ENCODE data around the gene CTDSPL.

Gene CTDSPL

GRCh38 chr3:37999836-38000235, 138.2 kb downstream of the CTDSPL start:
- no CpG with 5 or more reads among the region's 6 CpGs for WGBS, 2 donors (ENCODE audit: extremely low coverage in 2 of 2, insufficient read length in 2 of 2, insufficient replicate concordance in 1 of 2)
- H3K4ac ChIP-seq (ENCODE audit: low read length) = no peak overlapping the region
- H3K14ac ChIP-seq (ENCODE audit: low read length) = no peak overlapping the region
- no peak overlapping the region for H2BK120ac ChIP-seq (ENCODE audit: low read depth, low read length)
- H3K27me3 ChIP-seq (ENCODE audit: control insufficient read depth in 3 of 3, insufficient read depth in 3 of 3, low read depth in 1 of 3, low read length in 3 of 3) = peaks cover 0 to 27% (median 6%) of the 10 kb centered on the region in 3 experiments
- no peak overlapping the region for H3K23ac ChIP-seq (ENCODE audit: low read depth, low read length, poor library complexity)
- H3K79me1 ChIP-seq (ENCODE audit: low read depth, low read length) = no peaks in the 10 kb centered on the region
- no peaks in the 10 kb centered on the region for H3K9me3 ChIP-seq (replicated peaks in 1 of 2; ENCODE audit: control insufficient read depth in 2 of 2, insufficient read depth in 1 of 2, low read depth in 1 of 2, low read length in 2 of 2)
- H3K9ac ChIP-seq (ENCODE audit: low read depth, low read length, poor library complexity) = no peak overlapping the region
- H3K4me3 ChIP-seq (ENCODE audit: low read length in 2 of 2) = no peak overlapping the region
- peaks cover 2 to 14% of the 10 kb centered on the region in 2 donors for H3K36me3 ChIP-seq (replicated peaks in 1 of 2; ENCODE audit: control insufficient read depth in 2 of 2, insufficient read depth in 2 of 2, low read length in 2 of 2)
- no peak overlapping the region for H2BK12ac ChIP-seq (ENCODE audit: low read length)
- no peak overlapping the region for H2AK5ac ChIP-seq (ENCODE audit: low read depth, low read length)
- no peak overlapping the region for H3K4me2 ChIP-seq (ENCODE audit: insufficient read depth, low read length, poor library complexity, severe bottlenecking)
- no peak overlapping the region for H4K91ac ChIP-seq (ENCODE audit: low read depth, low read length, poor library complexity)
- H3K27ac ChIP-seq (replicated peaks; ENCODE audit: low read length) = no peak overlapping the region
- H4K8ac ChIP-seq (ENCODE audit: low read depth, low read length) = no peak overlapping the region
- H3K18ac ChIP-seq (ENCODE audit: low read length) = no peak overlapping the region
- H2BK15ac ChIP-seq (ENCODE audit: low read length) = no peak overlapping the region
- H3K4me1 ChIP-seq (ENCODE audit: control insufficient read depth in 2 of 2, insufficient read depth in 1 of 2, low read depth in 1 of 2, low read length in 2 of 2) = peaks cover 14 to 20% of the 10 kb centered on the region in 2 donors
- no peak overlapping the region for H2BK5ac ChIP-seq (ENCODE audit: low read length)
- no peak overlapping the region for H2AFZ ChIP-seq (ENCODE audit: low read length)
- DNase-seq (ENCODE audit: low spot score) = no peak

- no peak overlapping the region for H2BK120ac ChIP-seq (ENCODE audit: low read depth, low read length)
- no peak overlapping the region for H4K8ac ChIP-seq (ENCODE audit: low read depth, low read length)
- no peaks in the 10 kb centered on the region for H3K79me1 ChIP-seq (ENCODE audit: low read depth, low read length)
Observed at GRCh38 chr3:38000242-38000916, 138.7 kb downstream of the CTDSPL start.

GRCh38 chr3:38000965-38001455, 139.3 kb downstream of the CTDSPL start:
- Histone ChIP-seq H3K9ac (ENCODE audit: low read depth, low read length, poor library complexity) (peak overlapping the region; percentile 26), H4K8ac (ENCODE audit: low read depth, low read length) (no peak overlapping the region), H3K36me3 (replicated peaks in 1 of 2; ENCODE audit: control insufficient read depth in 2 of 2, insufficient read depth in 2 of 2, low read length in 2 of 2) (peaks cover 10 to 18% of the 10 kb centered on the region in 2 donors), H2AK5ac (ENCODE audit: low read depth, low read length) (no peak overlapping the region), H2BK15ac (ENCODE audit: low read length) (no peak overlapping the region), H4K91ac (ENCODE audit: low read depth, low read length, poor library complexity) (no peak overlapping the region), H2BK12ac (ENCODE audit: low read length) (no peak overlapping the region), H3K4me3 (ENCODE audit: low read length in 2 of 2) (no peak overlapping the region), H3K23ac (ENCODE audit: low read depth, low read length, poor library complexity) (no peak overlapping the region), H3K14ac (ENCODE audit: low read length) (no peak overlapping the region), H3K79me1 (ENCODE audit: low read depth, low read length) (no peaks in the 10 kb centered on the region), H3K27ac (replicated peaks; ENCODE audit: low read length) (no peak overlapping the region), H2AFZ (ENCODE audit: low read length) (peak overlapping the region; percentile 26), H3K4ac (ENCODE audit: low read length) (no peak overlapping the region), H3K27me3 (ENCODE audit: control insufficient read depth in 3 of 3, insufficient read depth in 3 of 3, low read depth in 1 of 3, low read length in 3 of 3) (peaks cover 0 to 18% (median 6%) of the 10 kb centered on the region in 3 experiments), H3K18ac (ENCODE audit: low read length) (no peak overlapping the region), H3K9me3 (replicated peaks in 1 of 2; ENCODE audit: control insufficient read depth in 2 of 2, insufficient read depth in 1 of 2, low read depth in 1 of 2, low read length in 2 of 2) (no peaks in the 10 kb centered on the region), H2BK5ac (ENCODE audit: low read length) (peak overlapping the region; percentile 4), H2BK120ac (ENCODE audit: low read depth, low read length) (no peak overlapping the region), H3K4me1 (ENCODE audit: control insufficient read depth in 2 of 2, insufficient read depth in 1 of 2, low read depth in 1 of 2, low read length in 2 of 2) (peaks cover 18 to 22% of the 10 kb centered on the region in 2 donors), H3K4me2 (ENCODE audit: insufficient read depth, low read length, poor library complexity, severe bottlenecking) (no peak overlapping the region)
- DNase-seq (ENCODE audit: low spot score) = no peak
- WGBS, 2 donors (ENCODE audit: extremely low coverage in 2 of 2, insufficient read length in 2 of 2, insufficient replicate concordance in 1 of 2) = no CpG with 5 or more reads among the region's 6 CpGs

More at GRCh38 chr3:38000242-38000916, 138.7 kb downstream of the CTDSPL start:
- no peaks in the 10 kb centered on the region for H3K9me3 ChIP-seq (replicated peaks in 1 of 2; ENCODE audit: control insufficient read depth in 2 of 2, insufficient read depth in 1 of 2, low read depth in 1 of 2, low read length in 2 of 2)
- H3K4ac ChIP-seq (ENCODE audit: low read length) = no peak overlapping the region
- no peak overlapping the region for H2BK15ac ChIP-seq (ENCODE audit: low read length)
- peak overlapping the region; percentile 26 for H3K9ac ChIP-seq (ENCODE audit: low read depth, low read length, poor library complexity)
- no peak overlapping the region for H3K14ac ChIP-seq (ENCODE audit: low read length)
- peaks cover 0 to 23% (median 6%) of the 10 kb centered on the region in 3 experiments for H3K27me3 ChIP-seq (ENCODE audit: control insufficient read depth in 3 of 3, insufficient read depth in 3 of 3, low read depth in 1 of 3, low read length in 3 of 3)
- H3K4me3 ChIP-seq (ENCODE audit: low read length in 2 of 2) = no peak overlapping the region
- no CpG with 5 or more reads among the region's 6 CpGs for WGBS, 2 donors (ENCODE audit: extremely low coverage in 2 of 2, insufficient read length in 2 of 2, insufficient replicate concordance in 1 of 2)
- peak overlapping the region; percentile 26 for H2AFZ ChIP-seq (ENCODE audit: low read length)
- no peak overlapping the region for H3K4me2 ChIP-seq (ENCODE audit: insufficient read depth, low read length, poor library complexity, severe bottlenecking)
- H3K36me3 ChIP-seq (replicated peaks in 1 of 2; ENCODE audit: control insufficient read depth in 2 of 2, insufficient read depth in 2 of 2, low read length in 2 of 2) = peaks cover 4 to 14% of the 10 kb centered on the region in 2 donors
- no peak overlapping the region for H3K18ac ChIP-seq (ENCODE audit: low read length)
- no peak overlapping the region for H3K27ac ChIP-seq (replicated peaks; ENCODE audit: low read length)
- peak overlapping the region; percentile 4 for H2BK5ac ChIP-seq (ENCODE audit: low read length)
- H2AK5ac ChIP-seq (ENCODE audit: low read depth, low read length) = peak overlapping the region; percentile 22
- peaks cover 18 to 21% of the 10 kb centered on the region in 2 donors for H3K4me1 ChIP-seq (ENCODE audit: control insufficient read depth in 2 of 2, insufficient read depth in 1 of 2, low read depth in 1 of 2, low read length in 2 of 2)
- no peak overlapping the region for H4K91ac ChIP-seq (ENCODE audit: low read depth, low read length, poor library complexity)
- DNase-seq (ENCODE audit: low spot score) = no peak
- no peak overlapping the region for H3K23ac ChIP-seq (ENCODE audit: low read depth, low read length, poor library complexity)
- no peak overlapping the region for H2BK12ac ChIP-seq (ENCODE audit: low read length)

- Histone ChIP-seq H3K14ac (ENCODE audit: low read length) (no peak overlapping the region), H3K79me1 (ENCODE audit: low read depth, low read length) (no peaks in the 10 kb centered on the region), H2BK12ac (ENCODE audit: low read length) (no peak overlapping the region), H3K4me1 (ENCODE audit: control insufficient read depth in 2 of 2, insufficient read depth in 1 of 2, low read depth in 1 of 2, low read length in 2 of 2) (peaks cover 18 to 22% of the 10 kb centered on the region in 2 donors), H3K9me3 (replicated peaks in 1 of 2; ENCODE audit: control insufficient read depth in 2 of 2, insufficient read depth in 1 of 2, low read depth in 1 of 2, low read length in 2 of 2) (no peaks in the 10 kb centered on the region), H3K18ac (ENCODE audit: low read length) (no peak overlapping the region), H2AK5ac (ENCODE audit: low read depth, low read length) (no peak overlapping the region), H3K27me3 (ENCODE audit: control insufficient read depth in 3 of 3, insufficient read depth in 3 of 3, low read depth in 1 of 3, low read length in 3 of 3) (peaks cover 0 to 18% (median 6%) of the 10 kb centered on the region in 3 experiments), H4K8ac (ENCODE audit: low read depth, low read length) (no peak overlapping the region), H3K36me3 (replicated peaks in 1 of 2; ENCODE audit: control insufficient read depth in 2 of 2, insufficient read depth in 2 of 2, low read length in 2 of 2) (peaks cover 16 to 18% of the 10 kb centered on the region in 2 donors), H2AFZ (ENCODE audit: low read length) (no peak overlapping the region), H3K27ac (replicated peaks; ENCODE audit: low read length) (no peak overlapping the region), H3K4me2 (ENCODE audit: insufficient read depth, low read length, poor library complexity, severe bottlenecking) (no peak overlapping the region), H3K23ac (ENCODE audit: low read depth, low read length, poor library complexity) (no peak overlapping the region), H2BK15ac (ENCODE audit: low read length) (no peak overlapping the region), H3K4me3 (ENCODE audit: low read length in 2 of 2) (no peak overlapping the region), H3K4ac (ENCODE audit: low read length) (no peak overlapping the region), H2BK5ac (ENCODE audit: low read length) (no peak overlapping the region), H3K9ac (ENCODE audit: low read depth, low read length, poor library complexity) (no peak overlapping the region), H2BK120ac (ENCODE audit: low read depth, low read length) (no peak overlapping the region), H4K91ac (ENCODE audit: low read depth, low read length, poor library complexity) (no peak overlapping the region)
- no peak for DNase-seq (ENCODE audit: low spot score)
- no CpG with 5 or more reads among the region's 9 CpGs for WGBS, 2 donors (ENCODE audit: extremely low coverage in 2 of 2, insufficient read length in 2 of 2, insufficient replicate concordance in 1 of 2)
Observed at GRCh38 chr3:38001456-38002081, 139.9 kb downstream of the CTDSPL start.

Data from neuronal stem cell (in vitro differentiated cells).